Psoas muscle (tissue), 8 donors: Measurements from ENCODE around the gene PLA2G6. TPM values are rescaled to one million over a fixed set of nuclear protein-coding genes. Genes with fewer than 3 reads are reported as not detected.

ENCODE experiments used
- ATAC-seq, 4 donors: fragments of 200-7000 bp; cut with Tn5 transposase; one replicate each; pipeline ENCODE4 v1.9.1; 2020; ENCODE audit warnings: moderate library complexity in 3 of 4, mild to moderate bottlenecking in 2 of 4
- DNase-seq, 2 donors: peaks; one replicate each; pipeline ENCODE4 v3.0.0-alpha.2; 2020
- H3K27ac ChIP-seq: fragments of 200-600 bp; one replicate; pipeline ENCODE4 v1.8.0; 2022
- H3K27me3 ChIP-seq, 3 donors: fragments of 200-600 bp in 1 of 3; one replicate each; pipeline versions ENCODE4 v1.6.1 to v1.8.0; 2013 to 2022; ENCODE audit warnings: low read length in 2 of 3, mild to moderate bottlenecking in 2 of 3, moderate library complexity in 1 of 3; ENCODE audit not compliant: insufficient read depth in 3 of 3
- H3K36me3 ChIP-seq, 2 donors: fragments of 200-600 bp in 1 of 2; one replicate each; pipeline versions ENCODE4 v1.6.1 to v1.8.0; 2013 to 2022; ENCODE audit warnings: low read depth in 1 of 2, mild to moderate bottlenecking in 1 of 2, moderate library complexity in 1 of 2; ENCODE audit not compliant: insufficient read depth in 1 of 2
- H3K4me1 ChIP-seq: fragments of 200-600 bp; one replicate; pipeline ENCODE4 v1.8.0; 2022
- H3K4me3 ChIP-seq: fragments of 200-600 bp; one replicate; pipeline ENCODE4 v1.8.0; 2022; ENCODE audit warnings: mild to moderate bottlenecking
- H3K9me3 ChIP-seq: fragments of 200-600 bp; one replicate; pipeline ENCODE4 v1.8.0; 2022
- CTCF ChIP-seq: fragments of 200-600 bp; IDR thresholded peaks from one replicate; pipeline ENCODE4 v1.8.0; 2022; ENCODE audit warnings: antibody characterized with exemption
- WGBS, 3 donors: extraction: QIAGEN DNeasy Blood & Tissue Kit; methylation state at CpG; one replicate each; pipeline versions ENCODE4 v1.1.6 to v1.1.7; 2013; 5-methylcytosine and 5-hydroxymethylcytosine counted together
- intact Hi-C, 2 donors: fragments of 100-400 bp; cut with DNase I; formaldehyde crosslinking; loops; one replicate each; pipeline versions ENCODE4 v1.11.0 to v1.14.2; 2022
- long read RNA-seq, 2 donors: library from polyadenylated mRNA; unstranded; transcript quantifications; one replicate each; pipeline ENCODE4 v2.0.0, GENCODE V29; 2021
- polyA plus RNA-seq, 3 donors: library from polyadenylated mRNA; stranded (reverse); fragments of 200-250 nt; gene quantifications; one replicate each; pipeline ENCODE4 v1.2.3, GENCODE V29; 2013
- total RNA-seq, 4 donors: library from RNA; stranded (reverse); fragmentation: NEBNext Ultra II Directional in 2 of 4; extraction: Animal tissue kit (Norgen Biotek cat#: 25700) in 2 of 4; gene quantifications; one replicate each; pipeline versions ENCODE4 v1.2.1 to v1.2.4, GENCODE V29; 2021 to 2023
- donor health status: healthy with polysubstance abuse.
- donor health status: DM: no; HTN: no; CAD: no; lungs with moderate emphysema.
- donor health status: Bipolar disorder and iron deficiency.
- donor health status: healthy.
- donor health status: DM: yes; HTN: yes; CAD: no.
- donor health status: DM: no; HTN: no; CAD: no.
- donor health status: DM: no; HTN: no; CAD: no.
- donor health status: DM: yes; HTN: yes; CAD: no.

Gene PLA2G6
- total RNA-seq, result 10 to 100 TPM in 2 of 4 donors, 1 to 10 TPM in 2; 8.5 to 17.4 (median 11.4) TPM
- 1 to 10 TPM; 4.5 to 7.1 (median 7.1) TPM for polyA plus RNA-seq
- long read RNA-seq, donor 1, partial matches to known transcripts, result 0 of 1 reads
- long read RNA-seq, donor 1, other reads (novel, unspliced or antisense), result 0 of 1 reads
- long read RNA-seq, donor 2, partial matches to known transcripts, result 2 of 6 reads
- long read RNA-seq, donor 2, other reads (novel, unspliced or antisense), result 3 of 6 reads

- H3K4me1 ChIP-seq, result peaks cover 55% of the 10 kb centered on the region
- H3K27me3 ChIP-seq, result no peaks in the 10 kb centered on the region
- H3K36me3 ChIP-seq, result no peaks in the 10 kb centered on the region
- no peaks in the 10 kb centered on the region for H3K9me3 ChIP-seq
- intact Hi-C loops, result loop anchor here in 1 of 2 donors (2.0 kb wide), 1 partner anchor 19 kb away; the partner anchor contains the start of gene MAFF
- WGBS, 3 donors, result 0 to 1% (median 1%) methylated on average over 34 to 48 of the region's 48 CpGs
- no peak for TF ChIP-seq CTCF
- DNase-seq, result peak; percentile 98 to 99
- peak; percentile 84 to 88 (median 86) for ATAC-seq
- peak within 1 kb of the TSS; percentile 99 for H3K27ac ChIP-seq
- H3K4me3 ChIP-seq, result peak within 1 kb of the TSS; percentile 80
Observed at GRCh38 chr22:38181453-38182200, at the start of gene PLA2G6. PLA2G6 (minus strand) TSS chr22:38181830; CDS start chr22:38169426, 12,404 bp downstream.

GRCh38 chr22:38230916-38231315, 49.3 kb upstream of the PLA2G6 start:
- ATAC-seq (no peak), DNase-seq (no peak)
- no peak for TF ChIP-seq CTCF
- Histone ChIP-seq H3K4me3 (no peak overlapping the region), H3K9me3 (no peaks in the 10 kb centered on the region), H3K4me1 (peaks cover 26% of the 10 kb centered on the region), H3K27ac (peak overlapping the region; percentile 50), H3K36me3 (peaks cover 0 to 69% of the 10 kb centered on the region in 2 donors), H3K27me3 (no peaks in the 10 kb centered on the region)
- WGBS, 3 donors, result 82 to 88% (median 83%) methylated on average over 9 of the region's 9 CpGs
- intact Hi-C loops, result no loop called here

DNA sequence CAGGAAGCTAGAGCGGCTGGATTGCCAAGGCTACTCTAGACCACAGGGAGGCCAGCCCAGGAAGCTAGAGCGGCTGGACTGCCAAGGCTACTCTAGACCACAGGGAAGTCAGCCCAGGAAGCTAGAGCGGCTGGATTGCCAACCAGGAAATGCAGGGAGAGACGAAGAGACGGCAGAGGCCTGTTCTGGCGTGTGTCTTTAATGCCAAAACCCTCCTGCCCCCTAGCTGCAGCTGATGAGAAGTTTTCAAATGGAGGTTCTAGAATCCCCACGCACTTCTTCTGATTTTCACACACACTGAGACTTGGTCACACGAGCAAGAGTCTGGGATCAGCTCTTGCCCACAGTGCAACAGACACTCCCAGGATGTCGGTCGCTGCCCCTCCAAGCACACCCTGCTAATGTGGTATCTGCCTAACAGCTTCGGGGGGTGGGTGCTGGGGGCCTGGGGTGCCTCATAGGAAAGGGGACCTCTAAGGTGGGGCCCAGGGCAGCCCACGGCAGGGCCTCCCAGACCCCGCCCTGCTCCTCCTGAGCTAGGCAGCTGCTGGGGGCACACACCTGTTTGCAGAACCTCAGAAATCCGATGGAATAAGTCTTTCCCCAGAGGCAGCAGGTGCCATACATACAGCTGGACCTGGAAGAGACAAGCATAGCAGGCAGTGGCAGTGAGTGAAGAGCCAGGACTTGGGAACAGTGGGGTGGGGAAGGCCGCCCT, 48.6 kb upstream of the PLA2G6 start:
- H3K27me3 ChIP-seq, result no peaks in the 10 kb centered on the region
- 72 to 75% (median 73%) methylated on average over 14 of the region's 15 CpGs for WGBS, 3 donors
- peak overlapping the region; percentile 50 for H3K27ac ChIP-seq
- DNase-seq, result no peak
- TF ChIP-seq CTCF, result peak; percentile 21
- H3K4me3 ChIP-seq, result no peak overlapping the region
- H3K9me3 ChIP-seq, result no peaks in the 10 kb centered on the region
- peaks cover 0 to 74% of the 10 kb centered on the region in 2 donors for H3K36me3 ChIP-seq
- ATAC-seq, result peak in 1 of 4 donors; percentile 14
- H3K4me1 ChIP-seq, result peaks cover 24% of the 10 kb centered on the region
- intact Hi-C loops, result no loop called here

DNA sequence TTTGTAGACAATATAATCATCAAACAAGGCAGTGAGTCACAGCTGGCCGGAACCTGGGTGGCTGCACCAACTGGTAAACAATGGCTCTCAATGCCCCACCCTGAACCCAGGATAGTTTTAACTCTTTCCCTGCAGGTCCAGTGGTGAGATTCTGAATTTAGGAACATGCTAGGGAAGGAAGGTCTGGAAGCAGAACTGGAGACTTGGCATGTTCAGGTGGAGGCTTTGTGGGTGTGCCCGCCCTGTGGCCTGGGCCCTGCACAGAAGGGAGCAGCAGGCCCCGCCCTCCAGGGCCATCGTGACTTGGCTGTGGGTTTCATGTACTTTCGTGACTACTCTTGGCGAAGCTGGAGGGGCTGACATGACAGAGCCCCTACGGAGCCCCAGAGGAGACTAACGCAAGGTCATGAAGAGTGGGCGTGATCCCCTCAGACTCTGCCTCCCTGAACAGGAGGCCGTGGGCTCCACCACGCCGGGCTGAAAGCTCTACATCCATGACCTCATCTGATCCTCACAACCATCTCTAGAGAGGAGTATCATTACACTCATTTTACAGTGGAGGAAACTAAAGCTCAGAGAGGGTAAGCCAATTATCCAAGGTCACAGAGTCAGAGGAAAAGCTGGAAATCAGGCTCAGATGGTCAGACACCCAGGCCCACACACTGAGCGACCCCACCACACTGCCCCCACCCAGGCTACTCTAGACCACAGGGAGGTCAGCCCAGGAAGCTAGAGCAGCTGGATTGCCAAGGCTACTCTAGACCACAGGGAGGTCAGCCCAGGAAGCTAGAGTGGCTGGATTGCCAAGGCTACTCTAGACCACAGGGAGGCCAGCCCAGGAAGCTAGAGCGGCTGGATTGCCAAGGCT, 47.5 kb upstream of the PLA2G6 start:
- Histone ChIP-seq H3K27me3 (no peaks in the 10 kb centered on the region), H3K4me1 (peaks cover 13% of the 10 kb centered on the region), H3K36me3 (peaks cover 0 to 74% of the 10 kb centered on the region in 2 donors), H3K27ac (peak overlapping the region; percentile 58), H3K9me3 (no peaks in the 10 kb centered on the region), H3K4me3 (no peak overlapping the region)
- peak; percentile 62 to 74 for DNase-seq
- WGBS, 3 donors, result 62 to 69% (median 63%) methylated on average over 13 to 14 of the region's 14 CpGs
- intact Hi-C loops, result no loop called here
- TF ChIP-seq CTCF, result no peak
- ATAC-seq, result peak in 3 of 4 donors; percentile 27 to 61 (median 42)
